Measurements from ENCODE around the gene EXD3.
"Not testable (repeated sequence)": the region's sequence is repeated elsewhere in the genome, so short reads cannot be mapped to it uniquely, and the experiment has no call there.

The EXD3 gene

GRCh38 chr9:137422604-137423513 lies at the start of gene EXD3, which contains the start of gene NOXA1:
EXD3 (minus strand) TSS chr9:137423162; CDS start chr9:137395357, 27,805 bp downstream.
NOXA1 (plus strand) TSS chr9:137423393; CDS start chr9:137423530, 137 bp downstream.
- peak; percentile 57 to 90 for DNase-seq

GRCh38 chr9:137470785-137471184 lies 47.8 kb upstream of the EXD3 start:
- no peak for DNase-seq

GRCh38 chr9:137467896-137468295 lies 44.9 kb upstream of the EXD3 start:
- no peak for DNase-seq

- no peak for DNase-seq
These were observed 44.2 kb upstream of the EXD3 start for GRCh38 chr9:137467161-137467581.

GRCh38 chr9:137466389-137467085 lies 43.6 kb upstream of the EXD3 start:
- DNase-seq, result not testable (repeated sequence)

GRCh38 chr9:137465720-137466388 lies 42.9 kb upstream of the EXD3 start:
- DNase-seq, result no peak

GRCh38 chr9:137465000-137465719 lies 42.2 kb upstream of the EXD3 start:
- no peak for DNase-seq

GRCh38 chr9:137464291-137464999 lies 41.5 kb upstream of the EXD3 start:
- no peak for DNase-seq

- no peak for DNase-seq
These were observed 40.9 kb upstream of the EXD3 start for GRCh38 chr9:137463931-137464290.

- DNase-seq, result peak in 1 of 2 experiments; percentile 22
These were observed 40.3 kb upstream of the EXD3 start for GRCh38 chr9:137462986-137463930.

- no peak for DNase-seq
These were observed 39.5 kb upstream of the EXD3 start for GRCh38 chr9:137462396-137462985.

- DNase-seq, result no peak
These were observed 38.9 kb upstream of the EXD3 start for GRCh38 chr9:137461663-137462395.

- no peak for DNase-seq
These were observed 38.3 kb upstream of the EXD3 start for GRCh38 chr9:137461316-137461662.

GRCh38 chr9:137460363-137461315 lies 37.7 kb upstream of the EXD3 start:
- DNase-seq, result no peak

- DNase-seq, result no peak
These were observed 36.8 kb upstream of the EXD3 start for GRCh38 chr9:137459601-137460362.

GRCh38 chr9:137459152-137459600 lies 36.2 kb upstream of the EXD3 start, which contains the start of gene NSMF:
NSMF (minus strand) TSS chr9:137459334; CDS start chr9:137459102, 232 bp downstream.
- DNase-seq, result peak; percentile 33 to 86

Data from NCI-H446 (cell line).